Panc1 (cell line): ENCODE results near the gene LRRC1. TPM values are rescaled to one million over a fixed set of nuclear protein-coding genes. Genes with fewer than 3 reads are reported as not detected.

Experiments used
- ATAC-seq: fragments of 200-7000 bp; cut with Tn5 transposase; 2 replicates; pipeline ENCODE4 v1.9.1; 2020; ENCODE audit warnings: mild to moderate bottlenecking, moderate library complexity
- BruUV-seq: library from RNA; stranded (reverse); fragments of 400-500 nt; replicated peaks from 2 replicates; lab custom pipeline; 2021; lab: Mats Ljungman, UMichigan
- CTCF ChIA-PET: fragments of 300-600 bp; sonication (Branson Sonifier 250); formaldehyde crosslinking; loops from one replicate; lab custom pipeline; 2022; ENCODE audit warnings: antibody characterized with exemption; lab: Charles Lee
- POLR2A ChIA-PET: fragments of 300-600 bp; sonication (Branson Sonifier 250); formaldehyde crosslinking; loops from one replicate; lab custom pipeline; 2022; ENCODE audit warnings: antibody characterized with exemption; lab: Charles Lee
- DNase-seq: peaks from one replicate; pipeline ENCODE4 v3.0.0-alpha.2; 2010; ENCODE audit warnings: low read depth, low spot score
- H3K27ac ChIP-seq: 2 replicates; pipeline ENCODE4 v1.5.1; 2011; ENCODE audit warnings: mild to moderate bottlenecking, low read length, inconsistent platforms
- H3K27me3 ChIP-seq: fragments of 200-500 bp; sonication (Bioruptor generic); 2 replicates; pipeline ENCODE4 v1.6.0; 2014; ENCODE audit warnings: low read length, inconsistent platforms; ENCODE audit not compliant: control insufficient read depth, insufficient read depth
- H3K36me3 ChIP-seq: fragments of 200-500 bp; sonication (Bioruptor generic); 2 replicates; pipeline ENCODE4 v1.5.1; 2014; ENCODE audit warnings: inconsistent platforms, mild to moderate bottlenecking, low read length, moderate library complexity; ENCODE audit not compliant: control insufficient read depth, insufficient read depth
- H3K4me1 ChIP-seq: 2 replicates; pipeline ENCODE4 v1.5.1; 2011; ENCODE audit warnings: inconsistent platforms, mild to moderate bottlenecking, low read length, moderate library complexity; ENCODE audit not compliant: control insufficient read depth, insufficient read depth
- H3K4me3 ChIP-seq, 2 experiments: 2 replicates each; pipeline ENCODE4 v1.5.1; 2011 to 2012; ENCODE audit warnings: low read depth in 2 of 2, low read length in 2 of 2, mild to moderate bottlenecking in 2 of 2, inconsistent platforms in 1 of 2, moderate library complexity in 1 of 2
- H3K9me3 ChIP-seq: fragments of 200-500 bp; sonication (Bioruptor generic); 2 replicates; pipeline ENCODE4 v1.5.1; 2014; ENCODE audit warnings: low read depth, mild to moderate bottlenecking, inconsistent platforms, low read length, moderate library complexity; ENCODE audit not compliant: control insufficient read depth, insufficient read depth
- POLR2AphosphoS5 ChIP-seq: IDR thresholded peaks from 2 replicates; pipeline ENCODE4 v1.6.1; 2012; ENCODE audit warnings: mild to moderate bottlenecking, low read depth, low read length, moderate library complexity
- REST ChIP-seq, 2 experiments: IDR thresholded peaks; 2 replicates each; pipeline ENCODE4 v1.6.1; 2011 to 2012; ENCODE audit warnings: low read depth in 2 of 2, control low read depth in 1 of 2, low read length in 1 of 2, mild to moderate bottlenecking in 1 of 2, moderate library complexity in 1 of 2; ENCODE audit not compliant: insufficient read depth in 1 of 2
- SIN3A ChIP-seq: IDR thresholded peaks from 2 replicates; pipeline ENCODE4 v1.6.1; 2012; ENCODE audit warnings: low read depth, mild to moderate bottlenecking, low read length, moderate library complexity, borderline replicate concordance; ENCODE audit not compliant: insufficient read depth
- in situ Hi-C: cut with HindIII; loops from 2 replicates; pipeline ENCODE4 v1.10.0; 2016; ENCODE audit warnings: low sequenced_read_pairs, low pct_unique_long_range_greater_than_20kb
- intact Hi-C: fragments of 100-400 bp; cut with micrococcal nuclease; formaldehyde crosslinking; loops from one replicate; pipeline ENCODE4 v1.10.0; 2022; ENCODE audit not compliant: unreplicated experiment
- total RNA-seq: library from RNA; stranded (reverse); gene quantifications from one replicate; pipeline ENCODE4 v1.2.1, GENCODE V29; 2021; ENCODE audit not compliant: unreplicated experiment
- TF ChIP-seq, protein P1 (sequence below): fragments of 450-650 bp; IDR thresholded peaks from 2 replicates; pipeline ENCODE4 v1.5.1; 2017; ENCODE audit warnings: mild to moderate bottlenecking

The LRRC1 gene
- total RNA-seq, 1 experiment from 2014 or later, result 13.8 TPM

- Histone ChIP-seq H3K27ac (no peak overlapping the region), H3K4me1 (no peaks in the 10 kb centered on the region), H3K27me3 (no peaks in the 10 kb centered on the region), H3K4me3 (no peak overlapping the region), H3K9me3 (no peaks in the 10 kb centered on the region), H3K36me3 (no peaks in the 10 kb centered on the region)
- no peak for ATAC-seq
- ChIA-PET CTCF (no interaction called here), POLR2A (no interaction called here)
- in situ Hi-C loops (no loop called here), intact Hi-C loops (no loop called here)
- no peak for DNase-seq
- TF ChIP-seq POLR2AphosphoS5 (no peak), SIN3A (no peak)
- TF ChIP-seq, protein P1, sequence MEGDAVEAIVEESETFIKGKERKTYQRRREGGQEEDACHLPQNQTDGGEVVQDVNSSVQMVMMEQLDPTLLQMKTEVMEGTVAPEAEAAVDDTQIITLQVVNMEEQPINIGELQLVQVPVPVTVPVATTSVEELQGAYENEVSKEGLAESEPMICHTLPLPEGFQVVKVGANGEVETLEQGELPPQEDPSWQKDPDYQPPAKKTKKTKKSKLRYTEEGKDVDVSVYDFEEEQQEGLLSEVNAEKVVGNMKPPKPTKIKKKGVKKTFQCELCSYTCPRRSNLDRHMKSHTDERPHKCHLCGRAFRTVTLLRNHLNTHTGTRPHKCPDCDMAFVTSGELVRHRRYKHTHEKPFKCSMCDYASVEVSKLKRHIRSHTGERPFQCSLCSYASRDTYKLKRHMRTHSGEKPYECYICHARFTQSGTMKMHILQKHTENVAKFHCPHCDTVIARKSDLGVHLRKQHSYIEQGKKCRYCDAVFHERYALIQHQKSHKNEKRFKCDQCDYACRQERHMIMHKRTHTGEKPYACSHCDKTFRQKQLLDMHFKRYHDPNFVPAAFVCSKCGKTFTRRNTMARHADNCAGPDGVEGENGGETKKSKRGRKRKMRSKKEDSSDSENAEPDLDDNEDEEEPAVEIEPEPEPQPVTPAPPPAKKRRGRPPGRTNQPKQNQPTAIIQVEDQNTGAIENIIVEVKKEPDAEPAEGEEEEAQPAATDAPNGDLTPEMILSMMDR, result no peak
- BruUV-seq, result no TSS peak
These were observed 92.5 kb downstream of the LRRC1 start for GRCh38 chr6:53887316-53887715.

GRCh38 chr6:53888931-53889330 is 94.1 kb downstream of the LRRC1 start:
- BruUV-seq, result no TSS peak
- intact Hi-C loops, result no loop called here
- DNase-seq, result no peak

More at GRCh38 chr6:53888931-53889330, 94.1 kb downstream of the LRRC1 start:
- no peak overlapping the region for H3K4me3 ChIP-seq
- H3K36me3 ChIP-seq, result no peaks in the 10 kb centered on the region
- H3K4me1 ChIP-seq, result no peaks in the 10 kb centered on the region
- in situ Hi-C loops, result no loop called here
- no peaks in the 10 kb centered on the region for H3K9me3 ChIP-seq
- CTCF ChIA-PET, result no interaction called here
- no peaks in the 10 kb centered on the region for H3K27me3 ChIP-seq
- no peak for ATAC-seq
- H3K27ac ChIP-seq, result no peak overlapping the region
- POLR2A ChIA-PET, result no interaction called here
- TF ChIP-seq, protein P1, result no peak
- TF ChIP-seq REST (IDR thresholded peaks at IDR 0.05; ENCODE audit: insufficient read depth in 1 of 2, low read depth in 2 of 2, low read length in 1 of 2) (no peak), SIN3A (no peak)
